Cardiac muscle cell (in vitro differentiated cells and primary cell): ENCODE measurements around the gene CDK18. TPM values are rescaled to one million over a fixed set of nuclear protein-coding genes. Genes with fewer than 3 reads are reported as not detected.

Experiments used
- DNase-seq, 2 donors: peaks; one replicate each; pipeline versions ENCODE4 v3.0.0 to v3.0.0-alpha.2; 2010 to 2017; ENCODE audit warnings: low read depth in 1 of 2, low spot score in 1 of 2
- H3K27ac ChIP-seq: fragments of 200-600 bp; sonication (generic); 2 replicates; pipeline ENCODE4 v1.5.1; 2016
- H3K27me3 ChIP-seq: fragments of 200-600 bp; sonication (generic); 2 replicates; pipeline ENCODE4 v1.6.0; 2016; ENCODE audit warnings: control low read depth
- H3K36me3 ChIP-seq: fragments of 200-600 bp; sonication (generic); 2 replicates; pipeline ENCODE4 v1.5.1; 2016; ENCODE audit warnings: control low read depth
- H3K4me1 ChIP-seq: fragments of 200-600 bp; sonication (generic); 2 replicates; pipeline ENCODE4 v1.8.1; 2017; ENCODE audit warnings: low read depth, mild to moderate bottlenecking, mixed run types
- H3K4me3 ChIP-seq: fragments of 200-600 bp; sonication (generic); 2 replicates; pipeline ENCODE4 v1.5.1; 2016; ENCODE audit warnings: mild to moderate bottlenecking
- H3K9me3 ChIP-seq: fragments of 200-600 bp; sonication (generic); 2 replicates; pipeline ENCODE4 v1.5.1; 2017; ENCODE audit warnings: low read depth, mild to moderate bottlenecking, control low read depth
- polyA plus RNA-seq: library from polyadenylated mRNA; unstranded; fragments of >200 nt; fragmentation: Nextera tagmentation; extraction: Ambion mirVana; gene quantifications from 2 replicates; pipeline ENCODE4 v1.2.1, GENCODE V29; 2016
- total RNA-seq: library from RNA; depleted of rRNA; stranded (reverse); fragments of >200 nt; gene quantifications from 2 replicates; pipeline ENCODE4 v1.2.3, GENCODE V29; 2016
- TF ChIP-seq, protein P1 (sequence below): IDR thresholded peaks from 2 replicates; pipeline ENCODE4 v1.5.1; 2012; ENCODE audit warnings: low read depth, mild to moderate bottlenecking, low read length

CDK18 gene
- total and polyA plus RNA-seq, 2 experiments from 2014 or later = 29.8 to 42.0 TPM

DNA sequence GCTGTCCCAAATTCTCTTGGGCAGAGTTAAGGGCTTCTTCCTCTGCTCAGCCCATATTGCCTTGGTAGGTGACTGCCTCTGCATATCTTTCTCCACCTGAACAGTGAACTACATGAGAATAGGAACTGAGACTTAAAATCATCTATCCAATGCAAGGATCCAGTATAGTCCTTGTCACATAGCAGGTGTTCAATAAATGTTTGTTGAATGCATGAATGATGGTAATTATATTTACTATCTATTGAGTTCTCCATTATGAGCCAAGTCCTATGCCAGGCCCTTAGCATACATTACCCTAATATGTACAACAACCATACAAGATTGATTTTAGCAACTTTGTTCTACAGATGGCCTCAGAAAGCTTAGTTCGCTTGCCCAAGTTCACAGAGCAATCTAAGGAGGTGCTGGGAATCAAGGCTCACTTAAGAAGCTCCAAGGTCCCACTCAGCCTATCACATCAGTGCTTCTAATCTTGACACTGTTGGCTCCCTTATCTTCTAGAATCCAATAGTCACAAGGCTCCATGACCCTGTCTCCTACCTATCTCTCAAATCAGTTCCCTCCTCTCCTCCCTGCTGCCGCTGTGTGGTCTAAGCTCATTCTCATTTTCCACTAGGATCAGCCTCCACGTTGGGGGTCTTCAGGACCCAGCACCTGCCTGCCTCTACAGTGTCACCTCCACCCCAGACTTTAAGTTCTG is 2.2 kb upstream of the CDK18 start:
- Histone ChIP-seq H3K4me3 (no peak overlapping the region), H3K36me3 (no peaks in the 10 kb centered on the region), H3K4me1 (peaks cover 13% of the 10 kb centered on the region), H3K27me3 (no peaks in the 10 kb centered on the region), H3K27ac (no peak overlapping the region), H3K9me3 (no peaks in the 10 kb centered on the region)
- TF ChIP-seq, protein P1, sequence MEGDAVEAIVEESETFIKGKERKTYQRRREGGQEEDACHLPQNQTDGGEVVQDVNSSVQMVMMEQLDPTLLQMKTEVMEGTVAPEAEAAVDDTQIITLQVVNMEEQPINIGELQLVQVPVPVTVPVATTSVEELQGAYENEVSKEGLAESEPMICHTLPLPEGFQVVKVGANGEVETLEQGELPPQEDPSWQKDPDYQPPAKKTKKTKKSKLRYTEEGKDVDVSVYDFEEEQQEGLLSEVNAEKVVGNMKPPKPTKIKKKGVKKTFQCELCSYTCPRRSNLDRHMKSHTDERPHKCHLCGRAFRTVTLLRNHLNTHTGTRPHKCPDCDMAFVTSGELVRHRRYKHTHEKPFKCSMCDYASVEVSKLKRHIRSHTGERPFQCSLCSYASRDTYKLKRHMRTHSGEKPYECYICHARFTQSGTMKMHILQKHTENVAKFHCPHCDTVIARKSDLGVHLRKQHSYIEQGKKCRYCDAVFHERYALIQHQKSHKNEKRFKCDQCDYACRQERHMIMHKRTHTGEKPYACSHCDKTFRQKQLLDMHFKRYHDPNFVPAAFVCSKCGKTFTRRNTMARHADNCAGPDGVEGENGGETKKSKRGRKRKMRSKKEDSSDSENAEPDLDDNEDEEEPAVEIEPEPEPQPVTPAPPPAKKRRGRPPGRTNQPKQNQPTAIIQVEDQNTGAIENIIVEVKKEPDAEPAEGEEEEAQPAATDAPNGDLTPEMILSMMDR = no peak
- DNase-seq = no peak

DNA sequence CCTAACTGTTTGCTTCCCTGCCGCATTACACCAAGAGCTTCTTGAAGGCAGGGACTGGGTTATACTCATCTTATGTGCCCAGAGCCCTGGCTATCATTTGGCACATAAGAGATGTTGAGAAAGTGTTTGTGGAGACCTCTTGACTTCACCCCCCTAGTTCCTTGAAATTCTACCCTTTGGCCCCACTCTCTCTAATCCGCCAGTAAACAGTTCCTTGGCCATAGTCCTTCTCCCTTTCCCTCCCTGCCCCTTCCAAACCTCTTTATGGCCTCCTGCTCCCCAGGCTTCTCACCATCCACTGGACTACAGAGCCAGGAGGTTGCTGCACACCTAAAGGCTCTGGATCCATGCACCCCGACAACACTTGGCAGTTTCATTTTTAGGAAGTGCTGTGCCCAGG is 1.5 kb upstream of the CDK18 start:
- Histone ChIP-seq H3K9me3 (no peaks in the 10 kb centered on the region), H3K27me3 (no peaks in the 10 kb centered on the region), H3K4me1 (peaks cover 13% of the 10 kb centered on the region), H3K27ac (peak overlapping the region; percentile 47), H3K4me3 (no peak overlapping the region), H3K36me3 (no peaks in the 10 kb centered on the region)
- DNase-seq = no peak
- TF ChIP-seq, protein P1 = no peak

DNA sequence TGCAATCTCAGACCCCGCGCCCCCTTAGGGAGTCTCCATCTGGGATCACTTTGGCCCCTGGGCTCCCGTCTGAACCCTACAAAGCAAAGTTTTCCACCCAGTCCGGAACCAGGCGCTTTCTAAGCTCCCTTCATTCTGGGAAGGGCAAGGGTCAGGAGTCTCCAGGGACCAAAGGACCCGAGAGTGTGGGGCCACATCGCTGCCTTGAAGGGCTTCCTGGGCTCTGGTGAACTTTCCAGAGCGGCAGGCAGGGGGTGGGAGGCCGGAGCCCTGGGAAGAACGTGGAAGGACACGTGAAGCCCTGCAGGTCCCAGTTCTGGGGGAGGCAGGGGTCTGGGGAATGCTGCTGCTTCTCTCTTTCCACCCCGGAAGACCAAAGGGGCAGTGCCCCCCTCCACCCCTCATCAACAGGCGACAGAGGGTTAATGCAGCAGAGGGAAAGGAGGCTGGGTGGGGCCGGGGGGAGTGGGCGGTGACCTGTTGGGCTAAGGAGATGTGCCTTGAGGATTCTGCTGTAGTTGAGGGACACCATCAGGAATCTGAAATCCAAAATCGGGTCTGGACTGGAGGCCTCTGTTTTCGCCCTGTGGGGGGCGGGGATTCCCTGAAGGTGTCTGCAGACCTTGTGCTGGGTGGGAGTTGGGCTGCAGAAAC is 734 bp downstream of the CDK18 start:
- TF ChIP-seq, protein P1 = no peak
- Histone ChIP-seq H3K27me3 (no peaks in the 10 kb centered on the region), H3K4me3 (peak overlapping the region; percentile 51), H3K27ac (peak overlapping the region; percentile 58), H3K4me1 (peaks cover 13% of the 10 kb centered on the region), H3K36me3 (no peaks in the 10 kb centered on the region), H3K9me3 (no peaks in the 10 kb centered on the region)
- DNase-seq = peak in 1 of 2 donors; percentile 44

DNA sequence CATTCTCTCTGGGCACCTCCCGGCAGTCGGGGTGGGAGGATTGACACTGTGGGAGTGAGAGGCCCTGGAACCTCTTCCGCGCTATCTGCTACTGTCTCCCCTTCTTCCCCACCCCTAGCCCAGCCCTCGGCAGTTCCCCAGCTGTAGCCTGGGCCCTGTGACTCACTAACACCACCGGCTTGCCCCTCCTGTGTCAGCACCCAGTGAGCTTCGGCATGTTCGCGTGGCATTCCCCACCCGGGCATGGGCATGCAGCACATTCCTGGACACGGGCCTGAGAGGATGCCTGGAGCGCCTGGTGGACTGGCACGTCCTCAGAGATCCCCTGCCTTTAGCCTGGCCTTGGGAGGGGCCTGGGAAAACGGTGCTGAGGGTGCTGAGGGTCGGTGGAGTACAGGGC is 1.3 kb downstream of the CDK18 start:
- H3K27ac ChIP-seq = no peak overlapping the region
- peaks cover 11% of the 10 kb centered on the region for H3K4me1 ChIP-seq
- no peaks in the 10 kb centered on the region for H3K27me3 ChIP-seq
- H3K36me3 ChIP-seq = no peaks in the 10 kb centered on the region
- H3K4me3 ChIP-seq = peak overlapping the region; percentile 51
- DNase-seq = no peak
- TF ChIP-seq, protein P1 = no peak
- no peaks in the 10 kb centered on the region for H3K9me3 ChIP-seq

DNA sequence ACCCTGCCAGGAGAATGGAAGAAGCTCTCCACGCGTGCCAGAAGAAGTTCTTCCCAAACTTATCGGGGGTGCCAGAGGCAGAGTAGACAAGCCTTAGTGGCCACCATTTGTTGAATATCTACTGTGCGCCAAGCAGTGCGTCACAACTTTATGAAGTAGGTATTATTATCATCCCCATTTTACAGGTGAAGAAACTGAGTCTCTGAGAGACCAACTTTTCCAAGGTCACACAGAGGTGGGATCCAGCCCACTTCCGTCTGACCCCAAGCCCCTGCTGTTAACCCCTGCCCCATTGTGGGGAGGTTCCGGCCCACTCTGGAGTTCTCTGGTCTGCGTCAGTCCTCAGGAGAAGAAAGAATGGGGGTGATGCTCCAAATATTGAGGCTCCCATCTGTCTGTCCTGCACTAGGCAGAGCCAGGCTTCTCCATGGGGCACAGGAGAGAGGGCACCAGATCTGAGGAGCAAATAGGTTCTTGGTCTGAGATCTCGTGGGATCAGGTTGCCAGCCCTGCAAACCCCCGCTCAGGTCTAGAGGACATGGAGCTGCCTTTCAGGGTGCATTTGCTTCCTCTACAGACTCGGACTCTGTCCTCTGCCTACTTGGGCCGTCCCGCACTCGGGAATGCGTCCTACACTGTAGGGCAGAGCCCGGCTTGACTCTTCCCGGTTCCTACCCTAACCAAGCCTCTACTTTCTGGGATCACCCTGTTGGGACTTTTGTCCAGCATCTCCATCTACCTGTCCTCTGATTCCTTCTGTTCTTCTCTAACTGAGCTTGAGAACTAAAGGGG is 2.1 kb downstream of the CDK18 start:
- TF ChIP-seq, protein P1 = no peak
- Histone ChIP-seq H3K9me3 (no peaks in the 10 kb centered on the region), H3K27me3 (no peaks in the 10 kb centered on the region), H3K4me1 (peaks cover 17% of the 10 kb centered on the region), H3K27ac (no peak overlapping the region), H3K4me3 (no peak overlapping the region), H3K36me3 (no peaks in the 10 kb centered on the region)
- no peak for DNase-seq
